GM21423 (cell line): ENCODE data around the gene B4GALNT3.

ENCODE experiments used
- ATAC-seq: cut with Tn5 transposase; IDR thresholded peaks from one replicate; pipeline ENCODE4 v1.9.1; 2021; ENCODE audit warnings: mild to moderate bottlenecking, moderate library complexity; ENCODE audit not compliant: unreplicated experiment

The B4GALNT3 gene

GRCh38 chr12:553216-554000 lies 93.7 kb downstream of the B4GALNT3 start:
- no peak for ATAC-seq

DNA sequence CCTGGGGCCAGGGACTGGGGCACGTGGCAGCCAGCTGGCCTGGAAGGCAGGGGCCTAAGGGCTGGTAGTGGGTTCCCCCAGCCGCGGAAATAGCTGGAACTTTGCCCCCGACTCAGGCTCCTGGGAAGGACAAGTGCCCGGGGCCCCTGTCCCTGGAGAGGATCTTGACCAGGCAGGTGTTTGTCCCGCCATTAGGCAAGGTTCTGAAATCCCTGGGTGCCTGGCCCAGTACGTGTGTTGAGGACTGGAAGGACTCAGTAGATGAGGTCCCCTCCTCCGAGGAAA lies 94.2 kb downstream of the B4GALNT3 start:
- ATAC-seq = no peak

- no peak for ATAC-seq
These were observed 96.8 kb downstream of the B4GALNT3 start for GRCh38 chr12:556498-556897.

DNA sequence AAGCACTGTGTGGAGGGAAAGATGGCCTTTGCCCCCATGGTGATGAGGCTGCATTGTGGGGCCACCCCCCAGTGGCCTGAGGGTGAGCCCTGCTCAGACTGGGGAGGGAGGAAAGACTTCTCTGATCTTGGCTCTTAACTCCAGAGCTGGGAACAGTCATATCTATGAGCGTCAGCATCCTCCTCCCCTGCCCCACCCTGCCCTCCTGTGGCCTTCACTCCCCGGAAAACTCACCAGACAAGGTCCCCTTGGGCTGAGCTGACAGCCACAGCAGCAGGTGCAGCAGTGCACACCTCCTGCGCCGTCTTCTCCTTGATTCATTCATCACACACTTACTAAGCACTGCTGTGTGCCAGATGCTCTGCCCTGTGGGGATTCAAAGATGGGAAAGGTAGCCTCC lies 98.8 kb downstream of the B4GALNT3 start:
- no peak for ATAC-seq

DNA sequence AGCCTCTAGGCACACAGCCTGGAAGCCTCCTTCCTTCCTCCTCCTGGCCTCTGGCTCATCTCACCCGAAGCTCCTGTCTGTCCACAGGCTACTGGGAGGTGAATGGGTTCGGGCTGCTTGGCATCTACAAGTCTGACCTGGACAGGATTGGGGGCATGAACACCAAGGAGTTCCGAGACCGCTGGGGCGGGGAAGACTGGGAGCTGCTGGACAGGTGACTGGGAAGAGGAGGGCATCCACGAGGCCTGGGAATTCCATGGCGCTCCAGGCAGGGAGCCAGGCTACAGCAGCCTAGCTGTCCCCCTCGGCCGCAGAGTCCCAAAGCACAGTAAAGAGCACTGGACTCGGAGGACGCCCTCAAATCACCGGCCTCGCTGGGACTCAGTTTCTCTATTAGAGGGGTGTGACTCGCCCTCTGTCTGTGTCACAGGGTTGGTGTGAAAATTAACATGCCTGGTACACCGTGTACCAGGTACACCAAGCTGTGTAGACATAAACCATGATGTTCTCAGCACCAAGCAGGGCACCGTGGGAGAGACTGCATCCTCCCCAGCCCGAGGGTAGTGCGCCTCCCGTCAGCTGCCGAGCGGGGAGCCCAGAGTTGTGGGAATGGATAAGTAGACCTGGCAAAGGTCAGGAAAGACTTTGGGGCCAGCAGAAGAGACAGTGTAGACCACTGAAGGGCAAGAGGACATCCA lies 99.6 kb downstream of the B4GALNT3 start:
- no peak for ATAC-seq

GRCh38 chr12:559906-560455 lies 100.2 kb downstream of the B4GALNT3 start:
- no peak for ATAC-seq

GRCh38 chr12:560691-561390 lies 101.1 kb downstream of the B4GALNT3 start:
- no peak for ATAC-seq

DNA sequence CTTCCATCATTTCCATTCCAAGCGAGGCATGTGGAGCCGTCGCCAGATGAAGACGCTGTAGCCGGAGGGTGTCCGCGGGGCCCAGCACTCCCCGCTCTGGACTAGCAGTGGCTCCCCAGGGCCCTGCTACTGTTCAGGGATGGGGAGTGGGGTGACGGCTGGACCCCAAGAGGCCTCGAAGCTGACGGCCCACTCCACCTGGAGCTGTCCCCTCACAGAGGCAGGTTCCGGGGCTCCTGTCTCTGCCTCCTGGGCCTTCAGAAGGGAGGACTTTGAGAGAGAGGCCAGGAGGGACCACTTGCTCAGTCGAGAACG lies 101.6 kb downstream of the B4GALNT3 start:
- no peak for ATAC-seq

- no peak for ATAC-seq
These were observed 102.3 kb downstream of the B4GALNT3 start for GRCh38 chr12:561908-562593.

DNA sequence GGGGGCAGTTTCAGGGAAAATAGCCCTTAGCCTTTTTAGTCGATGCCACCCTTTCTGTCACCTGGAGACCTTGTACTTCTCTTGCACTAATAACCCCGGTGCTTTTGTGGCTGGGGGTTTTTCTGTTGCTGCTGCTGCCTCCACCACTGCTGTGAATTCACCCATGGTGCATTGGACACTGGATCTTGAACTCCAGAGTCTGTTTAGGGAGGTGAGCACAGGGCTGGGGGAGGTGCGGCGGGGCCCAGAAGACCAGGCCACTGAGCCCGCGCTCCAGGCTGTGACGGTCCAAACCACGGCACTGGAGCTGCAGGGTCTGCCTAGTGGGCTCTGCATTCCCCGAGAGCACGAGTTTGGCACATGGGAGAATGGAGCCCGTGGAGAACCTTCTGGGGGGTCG lies 102.9 kb downstream of the B4GALNT3 start:
- no peak for ATAC-seq

GRCh38 chr12:563250-563781 lies 103.6 kb downstream of the B4GALNT3 start:
- ATAC-seq = no peak

GRCh38 chr12:563787-564298 lies 104.1 kb downstream of the B4GALNT3 start:
- no peak for ATAC-seq

DNA sequence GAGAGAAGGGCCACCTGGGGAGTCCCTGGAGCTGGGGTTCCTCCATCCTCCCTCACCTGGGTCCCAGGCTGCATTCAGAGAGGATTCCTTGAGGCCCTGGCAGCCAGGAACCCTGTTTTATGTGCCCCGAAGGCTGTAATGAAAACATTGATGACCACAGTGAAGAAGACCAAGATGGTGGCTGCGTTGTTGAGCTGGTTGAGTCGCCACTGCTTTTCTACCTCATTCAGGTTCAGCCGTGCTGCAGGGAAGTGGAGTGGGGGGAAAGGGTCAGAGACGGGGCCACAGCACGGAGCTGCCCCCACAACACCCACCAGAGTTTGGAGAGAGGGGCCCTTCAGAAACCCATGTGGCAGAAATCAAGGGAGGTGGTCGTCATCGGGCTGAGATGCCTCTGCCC lies 105.4 kb downstream of the B4GALNT3 start:
- no peak for ATAC-seq

GRCh38 chr12:565589-566105 lies 105.9 kb downstream of the B4GALNT3 start:
- ATAC-seq = no peak

DNA sequence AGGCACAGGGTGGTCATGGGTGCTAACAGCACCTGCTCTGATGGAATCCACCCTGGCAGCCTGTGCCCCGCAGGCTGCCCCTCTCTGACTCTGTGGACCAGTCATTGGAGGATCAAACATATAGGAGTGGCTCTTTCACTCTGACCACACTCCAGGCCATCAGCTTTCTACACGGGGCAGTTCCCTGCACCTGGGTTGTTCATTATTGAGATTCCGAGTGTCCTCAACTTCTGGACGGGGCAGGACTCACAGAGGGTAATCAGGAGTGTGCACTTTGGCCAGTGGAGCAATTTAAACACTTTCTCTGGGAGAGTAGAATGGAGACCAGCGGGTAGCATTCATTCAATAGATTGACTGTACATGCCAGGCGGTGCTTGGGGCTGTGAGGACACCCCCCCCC lies 108.7 kb downstream of the B4GALNT3 start:
- ATAC-seq = no peak

GRCh38 chr12:569091-569676 lies 109.4 kb downstream of the B4GALNT3 start:
- ATAC-seq = no peak

DNA sequence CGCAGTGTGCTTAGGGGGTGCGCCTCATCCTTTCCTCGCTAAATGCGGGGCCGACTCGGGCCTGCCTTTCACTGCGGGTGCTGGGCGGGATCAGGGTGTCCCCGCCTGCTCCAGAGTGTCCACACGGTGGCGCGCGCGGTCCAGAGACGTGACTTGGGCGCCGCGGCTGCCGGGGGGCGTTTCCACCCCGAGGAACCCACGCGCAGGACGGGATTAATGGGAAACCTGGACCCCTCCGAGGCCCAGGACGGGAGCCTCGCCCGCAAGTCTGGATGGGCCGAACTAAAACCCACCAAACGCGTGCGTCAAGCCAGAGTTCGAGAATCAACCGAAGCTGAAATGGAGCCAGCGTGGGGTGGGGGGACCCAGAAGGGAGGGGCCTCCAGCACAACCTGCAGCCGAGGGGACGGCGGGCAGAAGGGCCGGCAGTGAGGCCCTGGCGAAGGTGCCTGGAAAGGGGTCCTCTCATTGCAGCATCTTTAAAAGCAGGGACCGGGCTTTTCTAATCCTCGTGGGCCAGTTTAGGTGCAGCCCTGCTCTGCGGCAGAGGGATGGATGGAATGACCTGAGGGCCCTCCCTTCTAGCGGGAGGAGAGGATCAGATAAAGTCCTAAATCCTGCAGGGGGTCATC lies 110.2 kb downstream of the B4GALNT3 start:
- ATAC-seq = peak; percentile 78

GRCh38 chr12:570435-570920 lies 110.7 kb downstream of the B4GALNT3 start:
- ATAC-seq = no peak

GRCh38 chr12:570921-571794 lies 111.4 kb downstream of the B4GALNT3 start:
- no peak for ATAC-seq
